Measurements from ENCODE around the gene RASAL2. TPM values are rescaled to one million over a fixed set of nuclear protein-coding genes. Genes with fewer than 3 reads are reported as not detected.
"Not testable (repeated sequence)": the region's sequence is repeated elsewhere in the genome, so short reads cannot be mapped to it uniquely, and the experiment has no call there.

The RASAL2 gene
- total RNA-seq, 1 donor from 2014 or later = 12.4 TPM

DNA sequence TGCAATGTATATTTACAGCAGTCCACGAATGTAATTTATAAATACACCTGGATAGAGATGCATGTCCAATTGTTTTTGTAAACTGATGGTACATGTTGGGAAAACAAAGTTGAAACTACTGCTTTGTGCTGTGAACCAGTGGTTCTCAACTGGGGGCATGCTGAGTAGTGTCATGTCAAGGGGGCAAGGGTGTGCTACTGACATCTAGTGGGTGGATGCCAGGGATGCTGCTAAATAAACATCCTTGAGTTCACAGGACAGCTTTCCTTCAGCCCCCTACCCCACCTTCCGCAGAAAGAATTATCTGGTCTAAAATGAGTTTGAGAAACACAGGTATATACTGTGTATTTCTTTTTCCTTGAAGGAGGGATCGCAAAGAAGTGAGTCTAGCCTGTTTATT is 95.9 kb downstream of the RASAL2 start:
- TF ChIP-seq, protein P1, sequence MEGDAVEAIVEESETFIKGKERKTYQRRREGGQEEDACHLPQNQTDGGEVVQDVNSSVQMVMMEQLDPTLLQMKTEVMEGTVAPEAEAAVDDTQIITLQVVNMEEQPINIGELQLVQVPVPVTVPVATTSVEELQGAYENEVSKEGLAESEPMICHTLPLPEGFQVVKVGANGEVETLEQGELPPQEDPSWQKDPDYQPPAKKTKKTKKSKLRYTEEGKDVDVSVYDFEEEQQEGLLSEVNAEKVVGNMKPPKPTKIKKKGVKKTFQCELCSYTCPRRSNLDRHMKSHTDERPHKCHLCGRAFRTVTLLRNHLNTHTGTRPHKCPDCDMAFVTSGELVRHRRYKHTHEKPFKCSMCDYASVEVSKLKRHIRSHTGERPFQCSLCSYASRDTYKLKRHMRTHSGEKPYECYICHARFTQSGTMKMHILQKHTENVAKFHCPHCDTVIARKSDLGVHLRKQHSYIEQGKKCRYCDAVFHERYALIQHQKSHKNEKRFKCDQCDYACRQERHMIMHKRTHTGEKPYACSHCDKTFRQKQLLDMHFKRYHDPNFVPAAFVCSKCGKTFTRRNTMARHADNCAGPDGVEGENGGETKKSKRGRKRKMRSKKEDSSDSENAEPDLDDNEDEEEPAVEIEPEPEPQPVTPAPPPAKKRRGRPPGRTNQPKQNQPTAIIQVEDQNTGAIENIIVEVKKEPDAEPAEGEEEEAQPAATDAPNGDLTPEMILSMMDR (IDR thresholded peaks at IDR 0.05; ENCODE audit: insufficient read depth, low read length, severe bottlenecking) = peak; percentile 62
- FAIRE-seq = no peak
- Histone ChIP-seq H3K4me3 (ENCODE audit: low read depth, low read length) (no peak overlapping the region), H3K36me3 (ENCODE audit: control insufficient read depth, insufficient read depth, low read length) (no peaks in the 10 kb centered on the region), H3K27me3 (ENCODE audit: control insufficient read depth, insufficient read depth, low read length) (no peaks in the 10 kb centered on the region)
- peak; percentile 31 for DNase-seq (ENCODE audit: low read depth)

DNA sequence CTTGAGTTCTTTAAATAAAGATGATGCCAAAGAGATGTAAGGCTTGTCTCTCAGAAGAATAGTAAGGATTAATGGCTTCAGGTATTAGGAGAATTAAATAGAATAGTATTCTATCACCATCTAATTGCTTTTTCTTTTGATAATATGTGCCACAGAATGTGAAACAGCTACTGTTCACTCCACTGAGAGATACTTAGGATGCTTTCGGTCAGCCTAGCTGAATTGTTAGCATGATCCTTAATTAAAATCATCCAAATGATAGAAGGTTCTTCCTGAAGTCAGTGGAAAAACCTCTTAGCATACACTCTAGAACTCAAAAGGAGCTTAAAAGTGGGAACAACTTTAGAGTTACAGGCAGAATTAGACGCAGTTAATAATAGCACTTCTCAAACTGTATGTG is 97.0 kb downstream of the RASAL2 start:
- TF ChIP-seq, protein P1 (IDR thresholded peaks at IDR 0.05; ENCODE audit: insufficient read depth, low read length, severe bottlenecking) = no peak
- no peak for DNase-seq (ENCODE audit: low read depth)
- no peak for FAIRE-seq
- Histone ChIP-seq H3K27me3 (ENCODE audit: control insufficient read depth, insufficient read depth, low read length) (no peaks in the 10 kb centered on the region), H3K4me3 (ENCODE audit: low read depth, low read length) (no peak overlapping the region), H3K36me3 (ENCODE audit: control insufficient read depth, insufficient read depth, low read length) (no peaks in the 10 kb centered on the region)

DNA sequence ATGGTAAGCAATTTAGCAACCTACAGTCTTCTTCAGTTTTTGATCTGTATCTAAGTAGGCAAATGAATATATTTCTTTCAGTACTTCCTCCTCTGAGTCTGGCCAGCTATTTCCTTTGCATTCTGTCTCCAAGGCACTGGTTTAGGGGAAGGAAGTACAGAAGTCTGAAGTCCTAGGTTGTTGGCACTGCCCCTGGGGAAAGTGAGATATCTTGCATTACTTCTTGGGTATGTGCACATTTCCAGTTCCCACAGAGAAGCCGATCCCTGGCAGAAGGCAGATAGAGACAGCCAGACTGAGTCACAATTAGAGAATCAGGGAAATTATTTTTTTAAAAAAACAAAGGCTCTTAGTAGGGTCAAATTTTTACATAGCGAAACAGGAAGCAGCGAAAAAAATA is 98.8 kb downstream of the RASAL2 start:
- H3K36me3 ChIP-seq (ENCODE audit: control insufficient read depth, insufficient read depth, low read length) = no peaks in the 10 kb centered on the region
- TF ChIP-seq, protein P1 (IDR thresholded peaks at IDR 0.05; ENCODE audit: insufficient read depth, low read length, severe bottlenecking) = no peak
- FAIRE-seq (no peak), DNase-seq (ENCODE audit: low read depth) (peak; percentile 64)
- no peaks in the 10 kb centered on the region for H3K27me3 ChIP-seq (ENCODE audit: control insufficient read depth, insufficient read depth, low read length)
- no peak overlapping the region for H3K4me3 ChIP-seq (ENCODE audit: low read depth, low read length)

DNA sequence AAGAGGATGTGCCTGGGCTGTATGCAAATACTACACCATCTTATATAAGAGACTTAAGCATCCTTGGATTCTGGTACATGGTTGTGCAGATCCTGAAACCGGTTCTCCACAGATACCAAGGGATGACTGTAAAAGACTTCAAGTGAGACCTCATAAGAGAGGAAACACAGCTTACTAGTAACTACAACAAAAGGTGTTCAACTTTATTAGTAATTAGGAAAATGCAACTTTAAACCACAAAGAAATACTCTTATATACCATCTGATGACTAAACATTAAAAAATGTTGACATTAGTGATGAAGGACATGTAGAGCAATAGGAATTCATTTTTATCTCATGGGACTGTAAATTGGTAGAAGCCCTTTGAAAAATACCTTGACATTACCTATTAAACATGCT is 102.7 kb downstream of the RASAL2 start:
- TF ChIP-seq, protein P1 (IDR thresholded peaks at IDR 0.05; ENCODE audit: insufficient read depth, low read length, severe bottlenecking) = no peak
- DNase-seq (ENCODE audit: low read depth) = peak; percentile 48
- FAIRE-seq = no peak
- H3K27me3 ChIP-seq (ENCODE audit: control insufficient read depth, insufficient read depth, low read length) = no peaks in the 10 kb centered on the region
- no peak overlapping the region for H3K4me3 ChIP-seq (ENCODE audit: low read depth, low read length)
- H3K36me3 ChIP-seq (ENCODE audit: control insufficient read depth, insufficient read depth, low read length) = no peaks in the 10 kb centered on the region

DNA sequence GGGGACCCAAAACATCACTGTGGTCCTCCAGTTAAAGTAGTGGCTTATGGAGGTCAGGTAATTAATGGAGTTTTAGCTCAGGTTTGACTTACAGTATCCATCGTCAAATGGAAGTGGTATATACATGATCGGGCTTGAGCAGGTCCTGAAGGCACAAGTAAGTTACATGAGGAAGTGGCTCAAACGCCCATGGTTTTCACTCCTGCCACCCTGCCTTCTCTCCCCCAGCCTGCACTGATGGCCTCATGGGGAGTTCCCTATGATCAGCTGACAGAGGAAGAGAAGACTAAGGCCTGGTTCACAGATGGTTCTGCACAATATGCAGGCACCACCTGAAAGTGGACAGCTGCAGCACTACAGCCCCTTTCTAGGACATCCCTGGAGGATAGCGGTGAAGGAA is 108.2 kb downstream of the RASAL2 start:
- not testable (repeated sequence) for FAIRE-seq; DNase-seq (ENCODE audit: low read depth); H3K36me3 ChIP-seq (ENCODE audit: control insufficient read depth, insufficient read depth, low read length); H3K27me3 ChIP-seq (ENCODE audit: control insufficient read depth, insufficient read depth, low read length); H3K4me3 ChIP-seq (ENCODE audit: low read depth, low read length)

DNA sequence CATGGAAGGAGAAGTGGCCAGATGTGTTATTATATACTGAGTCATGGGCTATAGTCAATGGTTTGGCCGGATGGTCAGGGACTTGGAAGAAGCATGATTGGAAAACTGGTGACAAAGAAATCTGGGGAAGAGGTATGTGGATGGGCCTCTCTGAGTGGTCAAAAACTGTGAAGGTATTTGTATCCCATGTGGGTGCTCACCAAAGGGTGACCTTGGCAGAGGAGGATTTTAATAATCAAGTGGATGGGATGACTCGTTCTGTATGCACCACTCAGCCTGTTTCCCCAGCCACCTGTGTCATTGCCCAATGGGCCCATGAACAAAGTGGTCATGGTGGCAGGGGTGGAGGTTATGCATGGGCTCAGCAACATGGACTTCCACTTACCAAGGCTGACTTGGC is 108.6 kb downstream of the RASAL2 start:
- not testable (repeated sequence) for H3K27me3 ChIP-seq (ENCODE audit: control insufficient read depth, insufficient read depth, low read length); H3K36me3 ChIP-seq (ENCODE audit: control insufficient read depth, insufficient read depth, low read length); FAIRE-seq; H3K4me3 ChIP-seq (ENCODE audit: low read depth, low read length)
- DNase-seq (ENCODE audit: low read depth) = peak; percentile 12

DNA sequence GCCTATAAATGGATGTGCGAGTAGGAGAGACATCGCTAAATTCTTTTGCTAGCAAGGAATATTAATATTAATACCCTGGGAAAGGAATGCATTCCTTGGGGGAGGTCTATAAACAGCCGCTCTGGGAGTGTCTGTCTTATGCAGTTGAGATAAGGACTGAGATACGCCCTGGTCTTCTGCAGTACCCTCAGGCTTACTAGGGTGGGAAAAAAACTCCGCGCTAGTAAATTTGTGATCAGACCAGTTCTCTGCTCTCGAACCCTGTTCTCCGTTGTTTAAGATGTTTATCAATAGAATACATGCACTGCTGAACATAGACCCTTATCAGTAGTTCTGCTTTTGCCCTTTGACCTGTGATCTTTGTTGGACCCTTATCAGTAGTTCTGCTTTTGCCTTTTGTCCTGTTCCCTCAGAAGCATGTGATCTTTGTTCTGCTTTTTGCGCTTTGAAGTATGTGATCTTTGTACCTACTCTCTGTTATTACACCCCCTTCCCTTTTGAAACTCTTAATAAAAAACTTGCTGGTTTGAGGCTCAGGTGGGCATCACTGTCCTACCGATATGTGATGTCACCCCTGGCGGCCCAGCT is 114.5 kb downstream of the RASAL2 start:
- not testable (repeated sequence) for FAIRE-seq; DNase-seq (ENCODE audit: low read depth); H3K4me3 ChIP-seq (ENCODE audit: low read depth, low read length); H3K36me3 ChIP-seq (ENCODE audit: control insufficient read depth, insufficient read depth, low read length); H3K27me3 ChIP-seq (ENCODE audit: control insufficient read depth, insufficient read depth, low read length)
